ENCODE measurements around the gene SGPL1. TPM values are rescaled to one million over a fixed set of nuclear protein-coding genes. Genes with fewer than 3 reads are reported as not detected.

The SGPL1 gene
- total RNA-seq, 4 donors from 2014 or later, result 12.9 to 31.0 (median 21.3) TPM

- Histone ChIP-seq H3K36me3 (peaks cover 0 to 5% (median 2%) of the 10 kb centered on the region in 4 donors), H3K4me1 (peaks cover 10 to 47% (median 19%) of the 10 kb centered on the region in 4 donors), H3K4me3 (no peak overlapping the region), H3K27ac (replicated peaks in 1 of 4) (no peak overlapping the region), H3K27me3 (no peaks in the 10 kb centered on the region), H3K9me3 (no peaks in the 10 kb centered on the region)
- WGBS, result 39% methylated on average over 3 of the region's 3 CpGs
- TF ChIP-seq CTCF (IDR thresholded peaks at IDR 0.05) (no peak), POLR2A (IDR thresholded peaks at IDR 0.05; ENCODE audit: low read depth) (no peak), POLR2AphosphoS5 (IDR thresholded peaks at IDR 0.05) (no peak), EP300 (IDR thresholded peaks at IDR 0.05) (no peak)
- intact Hi-C loops (cut with DNase I), result no loop called here
- no peak for DNase-seq (ENCODE audit: extremely low spot score)
Measured at GRCh38 chr10:70832852-70833528, 17.2 kb downstream of the SGPL1 start.

- no peak overlapping the region for H3K27ac ChIP-seq (replicated peaks in 1 of 4)
- H3K36me3 ChIP-seq, result peaks cover 0 to 5% (median 2%) of the 10 kb centered on the region in 4 donors
- no peak for TF ChIP-seq POLR2AphosphoS5 (IDR thresholded peaks at IDR 0.05)
- TF ChIP-seq EP300 (IDR thresholded peaks at IDR 0.05), result no peak
- TF ChIP-seq CTCF (IDR thresholded peaks at IDR 0.05), result no peak
- TF ChIP-seq POLR2A (IDR thresholded peaks at IDR 0.05; ENCODE audit: low read depth), result no peak
- no peaks in the 10 kb centered on the region for H3K27me3 ChIP-seq
- H3K4me1 ChIP-seq, result peaks cover 10 to 47% (median 19%) of the 10 kb centered on the region in 4 donors
- H3K9me3 ChIP-seq, result no peaks in the 10 kb centered on the region
- 90% methylated on average over 2 of the region's 2 CpGs for WGBS
- H3K4me3 ChIP-seq, result no peak overlapping the region
- no peak for DNase-seq (ENCODE audit: extremely low spot score)
- intact Hi-C loops (cut with DNase I), result no loop called here
Measured at GRCh38 chr10:70833601-70834000, 17.9 kb downstream of the SGPL1 start.

GRCh38 chr10:70834021-70834420 lies 18.3 kb downstream of the SGPL1 start:
- Histone ChIP-seq H3K27ac (replicated peaks in 1 of 4) (no peak overlapping the region), H3K27me3 (no peaks in the 10 kb centered on the region), H3K36me3 (peaks cover 0 to 5% (median 2%) of the 10 kb centered on the region in 4 donors), H3K9me3 (no peaks in the 10 kb centered on the region), H3K4me3 (no peak overlapping the region), H3K4me1 (peaks cover 10 to 47% (median 19%) of the 10 kb centered on the region in 4 donors)
- DNase-seq (ENCODE audit: extremely low spot score), result no peak
- intact Hi-C loops (cut with DNase I), result no loop called here
- 83% methylated on average over 5 of the region's 5 CpGs for WGBS
- no peak for TF ChIP-seq POLR2AphosphoS5 (IDR thresholded peaks at IDR 0.05)
- TF ChIP-seq EP300 (IDR thresholded peaks at IDR 0.05), result no peak
- no peak for TF ChIP-seq POLR2A (IDR thresholded peaks at IDR 0.05; ENCODE audit: low read depth)
- TF ChIP-seq CTCF (IDR thresholded peaks at IDR 0.05), result no peak

GRCh38 chr10:70834441-70835151 lies 18.8 kb downstream of the SGPL1 start:
- 83% methylated on average over 7 of the region's 7 CpGs for WGBS
- no peaks in the 10 kb centered on the region for H3K9me3 ChIP-seq
- intact Hi-C loops (cut with DNase I), result no loop called here

More at GRCh38 chr10:70834441-70835151, 18.8 kb downstream of the SGPL1 start:
- H3K4me3 ChIP-seq, result no peak overlapping the region
- no peak overlapping the region for H3K27ac ChIP-seq (replicated peaks in 1 of 4)
- DNase-seq (ENCODE audit: extremely low spot score), result no peak
- H3K27me3 ChIP-seq, result no peaks in the 10 kb centered on the region
- peaks cover 0 to 5% (median 2%) of the 10 kb centered on the region in 4 donors for H3K36me3 ChIP-seq
- TF ChIP-seq CTCF (IDR thresholded peaks at IDR 0.05) (no peak), POLR2A (IDR thresholded peaks at IDR 0.05; ENCODE audit: low read depth) (no peak), EP300 (IDR thresholded peaks at IDR 0.05) (no peak), POLR2AphosphoS5 (IDR thresholded peaks at IDR 0.05) (no peak)
- H3K4me1 ChIP-seq, result peaks cover 10 to 47% (median 19%) of the 10 kb centered on the region in 4 donors

Measured in esophagus muscularis mucosa (tissue), 4 donors.